AG08395 (cell line): ENCODE measurements around the gene ZNF786.
A peak's percentile ranks its signal among the peaks of the same experiment; 100 is the strongest.

Experiments used
- DNase-seq: peaks from one replicate; pipeline ENCODE4 v3.0.0; 2012; ENCODE audit warnings: mixed read lengths, low spot score

Gene ZNF786

DNA sequence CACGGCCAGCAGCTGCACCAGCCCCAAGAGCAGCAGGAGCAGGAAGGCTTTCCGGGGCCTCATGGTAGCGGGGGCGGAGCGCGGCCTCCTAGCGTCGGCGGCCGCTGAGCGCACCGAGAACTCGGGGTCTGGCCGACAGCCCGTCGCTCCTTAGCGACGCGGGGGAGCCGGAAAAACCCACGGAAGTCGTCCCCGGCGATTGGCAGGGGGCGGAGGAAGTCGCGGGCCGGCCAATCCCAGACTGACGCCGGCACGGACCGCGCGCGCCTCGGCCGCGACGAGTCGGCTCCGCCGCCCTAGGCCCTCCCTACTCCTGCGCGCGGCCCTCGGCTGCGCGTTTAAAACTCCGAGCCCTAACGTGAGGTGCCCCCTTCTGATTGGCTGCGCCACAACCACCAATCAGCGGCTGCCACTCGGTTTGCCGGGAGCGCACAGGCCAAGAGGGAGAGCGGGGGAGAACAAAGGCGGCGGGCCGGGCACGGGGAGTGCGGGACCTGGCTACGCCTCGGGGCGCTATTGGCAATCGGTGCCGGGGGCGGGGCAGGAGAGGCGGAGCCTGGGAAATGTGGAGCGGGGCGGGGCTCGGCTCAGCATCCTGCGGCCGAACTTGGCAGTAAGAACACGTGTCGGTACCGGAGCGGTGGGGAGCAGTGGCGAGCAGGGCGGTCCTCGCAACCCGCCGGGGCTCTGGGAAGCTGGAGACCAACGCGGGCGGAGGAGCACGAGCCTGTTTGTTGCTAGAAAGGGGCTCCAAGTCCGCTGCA is 62.0 kb downstream of the ZNF786 start, which contains the start of gene PDIA4:
Gene PDIA4 (minus strand): TSS at position 160 of the 764 bp plus-strand sequence. CDS start 97 bp downstream, at position 63.
- DNase-seq = peak; percentile 100

DNA sequence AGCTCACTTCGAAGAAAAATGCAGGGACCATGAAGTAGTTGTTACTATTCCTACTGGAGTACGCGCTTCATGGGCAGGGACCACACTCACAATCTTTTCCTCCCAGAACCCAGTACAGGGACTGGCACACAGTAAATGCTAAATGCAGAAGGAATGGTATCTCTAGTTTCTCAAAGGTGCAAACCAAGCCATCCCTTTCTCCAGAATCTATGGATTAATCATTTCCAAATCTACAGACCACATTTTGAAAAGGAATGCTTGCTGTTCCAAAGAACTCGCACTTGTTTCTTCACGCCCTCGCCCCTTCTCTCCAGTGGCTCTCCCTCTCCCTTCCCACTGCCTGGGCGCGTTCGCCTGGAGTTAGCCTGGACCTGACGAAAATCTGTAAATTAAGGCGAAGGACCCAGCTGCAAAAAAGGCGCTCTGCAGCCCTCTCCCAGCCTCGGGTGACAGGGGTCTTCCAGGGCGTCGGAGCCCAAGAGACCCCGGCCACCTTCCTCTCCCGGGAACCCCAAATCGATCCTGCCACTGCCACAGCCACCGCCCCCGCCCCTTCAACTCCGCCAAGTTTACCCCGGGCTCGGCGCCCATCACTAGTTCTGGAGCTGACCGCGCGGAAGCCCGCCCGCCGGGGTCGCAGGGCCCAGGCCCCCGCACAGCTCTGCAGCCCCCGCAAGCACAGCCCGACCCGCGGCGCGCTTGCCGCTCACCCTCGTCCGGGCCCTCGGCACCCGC is 62.7 kb downstream of the ZNF786 start:
- DNase-seq = peak; percentile 18

DNA sequence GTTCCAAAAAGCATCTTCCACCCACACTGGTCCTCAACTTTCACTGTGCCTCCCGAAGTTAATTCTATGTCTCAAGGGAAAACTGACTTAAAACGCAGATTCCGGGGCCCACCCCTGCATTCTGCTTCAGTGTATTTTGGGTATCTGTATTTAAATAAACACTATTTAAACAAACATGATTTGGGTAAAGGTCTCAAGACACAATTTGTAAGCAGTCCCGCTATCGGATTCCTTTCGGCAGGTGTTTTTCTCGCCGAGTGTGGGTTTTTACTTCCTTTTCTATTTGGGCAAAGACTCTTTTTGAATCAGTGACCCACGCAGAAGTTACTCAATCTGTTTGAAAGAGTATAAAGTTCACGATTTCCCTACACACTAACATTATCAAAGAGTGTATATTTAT is 63.5 kb downstream of the ZNF786 start:
- no peak for DNase-seq

DNA sequence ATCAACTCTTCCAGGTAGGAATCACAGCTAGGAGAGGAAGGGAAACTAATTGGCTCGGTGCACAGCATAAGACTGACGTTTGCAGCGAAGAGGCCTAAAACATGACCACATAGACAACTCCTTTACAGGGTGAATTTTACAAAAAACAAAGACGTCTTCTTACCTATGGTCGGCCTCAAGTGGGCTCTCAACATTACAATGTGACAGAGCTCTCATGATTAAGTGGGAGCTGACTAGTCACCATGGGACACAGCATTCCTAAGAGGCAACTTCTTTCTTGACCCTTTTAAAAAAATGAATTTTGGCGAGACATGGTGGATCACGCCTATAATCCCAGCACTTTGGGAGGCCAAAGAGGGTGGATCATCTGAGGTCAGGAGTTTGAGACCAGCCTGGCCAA is 66.9 kb downstream of the ZNF786 start:
- DNase-seq = no peak

- no peak for DNase-seq
These were observed 67.7 kb downstream of the ZNF786 start for GRCh38 chr7:149022756-149023360.

DNA sequence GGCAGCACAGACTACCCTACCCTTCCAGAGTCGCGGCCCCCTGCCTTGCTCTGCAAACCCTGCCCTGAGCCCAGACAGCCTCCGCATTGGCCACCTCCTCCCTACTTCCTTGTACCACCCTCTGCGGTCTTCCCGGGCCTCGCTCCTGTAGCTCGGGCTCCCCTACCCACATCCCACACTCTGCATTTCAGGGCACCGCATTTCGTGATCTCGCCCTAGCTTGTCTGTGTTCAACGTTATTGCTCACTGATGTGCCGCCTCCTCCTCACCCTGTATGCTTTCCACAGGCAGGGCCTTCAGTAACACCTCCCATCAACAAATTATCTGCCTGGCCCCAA is 68.8 kb downstream of the ZNF786 start:
- no peak for DNase-seq

- DNase-seq = no peak
These were observed 70.0 kb downstream of the ZNF786 start for GRCh38 chr7:149020483-149020882.
